Natural killer cell (primary cell): Measurements from ENCODE around the gene POPDC2. TPM values are rescaled to one million over a fixed set of nuclear protein-coding genes. Genes with fewer than 3 reads are reported as not detected.
A peak's percentile ranks its signal among the peaks of the same experiment; 100 is the strongest.

ENCODE experiments used
- ATAC-seq, 3 donors: fragments of 150-1000 bp in 2 of 3; fragments of 200-7000 bp in 1 of 3; cut with Tn5 transposase; 1 replicate in 1 of 3; 2 replicates in 2 of 3; pipeline ENCODE4 v1.10.0; 2021; ENCODE audit warnings: mild to moderate bottlenecking in 2 of 3, moderate library complexity in 2 of 3
- DNase-seq, 2 donors: peaks; one replicate each; pipeline versions ENCODE4 v3.0.0 to v3.0.0-alpha.2; 2013 to 2021; ENCODE audit warnings: mixed read lengths in 1 of 2
- H3K27ac ChIP-seq: one replicate; pipeline ENCODE4 v1.5.1; 2013; ENCODE audit warnings: mild to moderate bottlenecking, low read length
- H3K27me3 ChIP-seq: one replicate; pipeline ENCODE4 v1.6.1; 2013; ENCODE audit warnings: low read length; ENCODE audit not compliant: control insufficient read depth, insufficient read depth
- H3K36me3 ChIP-seq: one replicate; pipeline ENCODE4 v1.6.1; 2013; ENCODE audit warnings: low read length; ENCODE audit not compliant: control insufficient read depth, insufficient read depth
- H3K4me1 ChIP-seq: one replicate; pipeline ENCODE4 v1.6.1; 2013; ENCODE audit warnings: low read length; ENCODE audit not compliant: control insufficient read depth, insufficient read depth
- H3K4me3 ChIP-seq: one replicate; pipeline ENCODE4 v1.5.1; 2013; ENCODE audit warnings: low read length
- H3K9me3 ChIP-seq: one replicate; pipeline ENCODE4 v1.6.1; 2013; ENCODE audit warnings: low read length; ENCODE audit not compliant: control insufficient read depth, insufficient read depth
- H3K27ac Mint-ChIP-seq, 2 donors: one replicate each; pipeline ENCODE4 v1.8.0; 2022; ENCODE audit warnings: mild to moderate bottlenecking in 2 of 2, mixed read lengths in 2 of 2, moderate library complexity in 1 of 2
- H3K27me3 Mint-ChIP-seq, 2 donors: one replicate each; pipeline ENCODE4 v1.8.0; 2022; ENCODE audit warnings: low read depth in 2 of 2, mixed read lengths in 2 of 2
- H3K36me3 Mint-ChIP-seq: one replicate; pipeline ENCODE4 v1.8.0; 2022; ENCODE audit warnings: mixed read lengths
- H3K4me1 Mint-ChIP-seq, 2 donors: one replicate each; pipeline ENCODE4 v1.8.0; 2022; ENCODE audit warnings: mixed read lengths in 2 of 2
- H3K4me3 Mint-ChIP-seq: one replicate; pipeline ENCODE4 v1.8.0; 2022; ENCODE audit warnings: mild to moderate bottlenecking, moderate library complexity, mixed read lengths
- H3K9me3 Mint-ChIP-seq, 2 donors: one replicate each; pipeline ENCODE4 v1.8.0; 2022; ENCODE audit warnings: mixed read lengths in 2 of 2
- CTCF ChIP-seq: fragments of 200-600 bp; IDR thresholded peaks from one replicate; pipeline ENCODE4 v1.8.0; 2022; ENCODE audit warnings: antibody characterized with exemption
- WGBS: methylation state at CpG from one replicate; pipeline ENCODE4 v1.1.7; 2013; ENCODE audit warnings: missing lambda C conversion rate; ENCODE audit not compliant: insufficient coverage; 5-methylcytosine and 5-hydroxymethylcytosine counted together
- intact Hi-C: fragments of 100-400 bp; cut with micrococcal nuclease; formaldehyde crosslinking; loops from one replicate; pipeline ENCODE4 v1.14.2; 2022
- total RNA-seq, 4 donors: library from RNA; stranded (reverse); fragments of 120-200 nt in 1 of 4; gene quantifications; one replicate each; pipeline versions ENCODE4 v1.2.3 to v1.2.4, GENCODE V29; 2013 to 2022

The POPDC2 gene
- 1 to 10 TPM; 6.2 to 8.0 (median 7.9) TPM for total RNA-seq
- 5.5 TPM for total RNA-seq (2013)

- Histone ChIP-seq H3K36me3 (no peaks in the 10 kb centered on the region), H3K4me3 (no peak within 1 kb of the TSS), H3K27ac (no peak within 1 kb of the TSS), H3K4me1 (no peaks in the 10 kb centered on the region), H3K27me3 (no peaks in the 10 kb centered on the region), H3K9me3 (no peaks in the 10 kb centered on the region)
- no peak for DNase-seq
- Mint-ChIP-seq H3K4me3 (no peak within 1 kb of the TSS), H3K27me3 (no peaks in the 10 kb centered on the region), H3K9me3 (no peaks in the 10 kb centered on the region), H3K4me1 (peaks cover 0 to 5% of the 10 kb centered on the region in 2 donors), H3K27ac (no peak within 1 kb of the TSS), H3K36me3 (peaks cover 7% of the 10 kb centered on the region)
- ATAC-seq = no peak
- 96% methylated on average over 8 of the region's 9 CpGs for WGBS
- intact Hi-C loops = no loop called here
- TF ChIP-seq CTCF = no peak
These were observed at the start of gene POPDC2 for GRCh38 chr3:119660474-119661440. Gene POPDC2, minus strand, starts transcription at chr3:119660589. Its CDS starts 166 bp downstream, at chr3:119660423.

- ATAC-seq (no peak), DNase-seq (no peak)
- 96% methylated on average over 7 of the region's 8 CpGs for WGBS
- Histone ChIP-seq H3K9me3 (no peaks in the 10 kb centered on the region), H3K4me1 (peaks cover 25% of the 10 kb centered on the region), H3K27ac (no peak overlapping the region), H3K4me3 (no peak overlapping the region), H3K27me3 (peaks cover 6% of the 10 kb centered on the region), H3K36me3 (no peaks in the 10 kb centered on the region)
- H3K9me3 Mint-ChIP-seq = no peaks in the 10 kb centered on the region
- peak overlapping the region; percentile 83 for H3K4me3 Mint-ChIP-seq
- peak overlapping the region in 1 of 2 donors; percentile 83 for H3K27ac Mint-ChIP-seq
- intact Hi-C loops = loop anchor here (1.0 kb wide), 1 partner anchor 27 kb away; the partner anchor contains the start of gene COX17
- no peaks in the 10 kb centered on the region for H3K36me3 Mint-ChIP-seq
- H3K4me1 Mint-ChIP-seq = peaks cover 26 to 27% of the 10 kb centered on the region in 2 donors
- peaks cover 6 to 7% of the 10 kb centered on the region in 2 donors for H3K27me3 Mint-ChIP-seq
- TF ChIP-seq CTCF = no peak
These were observed 43.6 kb upstream of the POPDC2 start for GRCh38 chr3:119703820-119704531.

GRCh38 chr3:119702530-119703527, 42.4 kb upstream of the POPDC2 start, which contains the start of gene CFAP91:
Gene CFAP91, plus strand, starts transcription at chr3:119703022. Its CDS starts 77 bp downstream, at chr3:119703099.
- WGBS = 13% methylated on average over 59 of the region's 59 CpGs
- Histone ChIP-seq H3K4me1 (peaks cover 25% of the 10 kb centered on the region), H3K36me3 (no peaks in the 10 kb centered on the region), H3K27ac (no peak within 1 kb of the TSS), H3K9me3 (no peaks in the 10 kb centered on the region), H3K4me3 (peak within 1 kb of the TSS; percentile 45), H3K27me3 (peaks cover 6% of the 10 kb centered on the region)
- intact Hi-C loops = loop anchor here (1.0 kb wide), 1 partner anchor 26 kb away; the partner anchor contains the start of gene COX17
- peak; percentile 81 to 86 for DNase-seq
- ATAC-seq = peak; percentile 95 to 97 (median 97)
- H3K36me3 Mint-ChIP-seq = no peaks in the 10 kb centered on the region
- H3K27me3 Mint-ChIP-seq = peaks cover 6 to 7% of the 10 kb centered on the region in 2 donors
- H3K4me3 Mint-ChIP-seq = peak within 1 kb of the TSS; percentile 83
- H3K4me1 Mint-ChIP-seq = peaks cover 26 to 27% of the 10 kb centered on the region in 2 donors
- TF ChIP-seq CTCF = no peak
- no peaks in the 10 kb centered on the region for H3K9me3 Mint-ChIP-seq
- H3K27ac Mint-ChIP-seq = peak within 1 kb of the TSS in 1 of 2 donors; percentile 83
